T-cell (primary cell): Measurements from ENCODE around the gene TMEM184B. TPM values are rescaled to one million over a fixed set of nuclear protein-coding genes. Genes with fewer than 3 reads are reported as not detected.

ENCODE experiments used
- ATAC-seq, 4 experiments: fragments of 200-7000 bp in 3 of 4; fragments of 150-1000 bp in 1 of 4; cut with Tn5 transposase; replicated peaks in 1 of 4; 1 replicate in 3 of 4; 2 replicates in 1 of 4; pipeline ENCODE4 v1.10.0; 2021; ENCODE audit warnings: moderate library complexity in 3 of 4, mild to moderate bottlenecking in 2 of 4, moderate number of reproducible peaks in 1 of 4
- CTCF ChIA-PET, 2 donors: fragments of 300-600 bp; sonication (Branson Sonifier 250); formaldehyde crosslinking; loops; one replicate each; lab custom pipeline; 2022; ENCODE audit warnings: antibody characterized with exemption in 2 of 2; lab: Charles Lee
- POLR2A ChIA-PET, 2 donors: fragments of 300-600 bp; sonication (Branson Sonifier 250); formaldehyde crosslinking; loops; one replicate each; lab custom pipeline; 2022; ENCODE audit warnings: antibody characterized with exemption in 2 of 2; lab: Charles Lee
- DNase-seq, 35 experiments: peaks; one replicate each; pipeline versions ENCODE4 v3.0.0 to v3.0.0-alpha.2; 2013 to 2023
- H3K27ac ChIP-seq: one replicate; pipeline ENCODE4 v1.5.1; 2013; ENCODE audit warnings: low read length
- H3K27me3 ChIP-seq, 2 experiments: replicated peaks in 1 of 2; 1 replicate in 1 of 2; 2 replicates in 1 of 2; pipeline versions ENCODE4 v1.6.1 to v1.7.0; 2013; ENCODE audit warnings: low read length in 1 of 2, mixed read lengths in 1 of 2; ENCODE audit not compliant: control insufficient read depth in 2 of 2, insufficient read depth in 2 of 2; ENCODE audit errors: extremely low read depth in 1 of 2
- H3K36me3 ChIP-seq, 2 donors: 1 replicate in 1 of 2; 2 replicates in 1 of 2; pipeline versions ENCODE4 v1.6.1 to v1.7.0; 2013; ENCODE audit warnings: low read length in 1 of 2; ENCODE audit not compliant: control insufficient read depth in 2 of 2, insufficient read depth in 1 of 2; ENCODE audit errors: extremely low read depth in 1 of 2
- H3K4me1 ChIP-seq, 2 experiments: 1 replicate in 1 of 2; 2 replicates in 1 of 2; pipeline versions ENCODE4 v1.6.1 to v1.7.0; 2013; ENCODE audit warnings: low read length in 2 of 2, mixed read lengths in 1 of 2; ENCODE audit not compliant: insufficient read depth in 2 of 2, control insufficient read depth in 1 of 2; ENCODE audit errors: extremely low read depth in 1 of 2
- H3K4me3 ChIP-seq, 2 donors: 1 replicate in 1 of 2; 2 replicates in 1 of 2; pipeline versions ENCODE4 v1.5.1 to v1.7.0; 2013; ENCODE audit warnings: mild to moderate bottlenecking in 2 of 2, low read length in 1 of 2, moderate library complexity in 1 of 2; ENCODE audit not compliant: control insufficient read depth in 1 of 2; ENCODE audit errors: extremely low read depth in 1 of 2
- H3K9me3 ChIP-seq: 2 replicates; pipeline ENCODE4 v1.7.0; 2013
- H3K27ac Mint-ChIP-seq, 2 donors: one replicate each; pipeline ENCODE4 v1.8.0; 2020 to 2021; ENCODE audit warnings: mild to moderate bottlenecking in 2 of 2, mixed read lengths in 2 of 2
- H3K27me3 Mint-ChIP-seq, 2 donors: one replicate each; pipeline ENCODE4 v1.8.0; 2021 to 2022; ENCODE audit warnings: mixed read lengths in 2 of 2
- H3K36me3 Mint-ChIP-seq: one replicate; pipeline ENCODE4 v1.8.0; 2021; ENCODE audit warnings: mixed read lengths
- H3K4me1 Mint-ChIP-seq, 3 donors: one replicate each; pipeline ENCODE4 v1.8.0; 2020 to 2022; ENCODE audit warnings: mixed read lengths in 3 of 3, mild to moderate bottlenecking in 1 of 3
- H3K4me3 Mint-ChIP-seq, 3 donors: one replicate each; pipeline ENCODE4 v1.8.0; 2020 to 2022; ENCODE audit warnings: mild to moderate bottlenecking in 3 of 3, mixed read lengths in 3 of 3, moderate library complexity in 3 of 3
- H3K9me3 Mint-ChIP-seq, 3 donors: one replicate each; pipeline ENCODE4 v1.8.0; 2020 to 2022; ENCODE audit warnings: mixed read lengths in 3 of 3
- WGBS: methylation state at CpG from one replicate; pipeline ENCODE4 v1.1.5; 2013; ENCODE audit warnings: missing lambda C conversion rate; ENCODE audit not compliant: insufficient coverage; 5-methylcytosine and 5-hydroxymethylcytosine counted together
- total RNA-seq, 35 experiments: library from RNA in 6 of 35; stranded (reverse) in 6 of 35; fragments of 120-200 nt in 1 of 35; gene quantifications; one replicate each; pipeline versions ENCODE4 v1.2.1 to v1.2.4 and lab custom pipeline; 2013 to 2026

Gene TMEM184B
- total RNA-seq, 5 donors from 2014 or later (not counting 1 experiment from before 2014, with no cell fraction given) = 30.8 to 41.3 (median 35.8) TPM

- ATAC-seq (no peak), DNase-seq (no peak)
- Histone ChIP-seq H3K27me3 (no peaks in the 10 kb centered on the region), H3K9me3 (no peaks in the 10 kb centered on the region), H3K27ac (no peak overlapping the region), H3K4me3 (no peak overlapping the region), H3K4me1 (no peaks in the 10 kb centered on the region), H3K36me3 (peaks cover 3 to 41% of the 10 kb centered on the region in 2 donors)
- Mint-ChIP-seq H3K27me3 (no peaks in the 10 kb centered on the region), H3K36me3 (peaks cover 40% of the 10 kb centered on the region), H3K9me3 (peaks cover 0 to 2% (median 0%) of the 10 kb centered on the region in 3 donors), H3K4me1 (peaks cover 0 to 5% (median 2%) of the 10 kb centered on the region in 3 donors), H3K27ac (no peak overlapping the region), H3K4me3 (no peak overlapping the region)
- 99% methylated on average over 6 of the region's 6 CpGs for WGBS
- POLR2A ChIA-PET = no interaction called here
- CTCF ChIA-PET = no interaction called here
These were observed 24.5 kb downstream of the TMEM184B start for GRCh38 chr22:38248280-38248679.

GRCh38 chr22:38247713-38248112 is 25.1 kb downstream of the TMEM184B start:
- Mint-ChIP-seq H3K27ac (no peak overlapping the region), H3K36me3 (peaks cover 40% of the 10 kb centered on the region), H3K9me3 (peaks cover 0 to 2% (median 0%) of the 10 kb centered on the region in 3 donors), H3K4me1 (peaks cover 0 to 5% (median 2%) of the 10 kb centered on the region in 3 donors), H3K4me3 (no peak overlapping the region), H3K27me3 (no peaks in the 10 kb centered on the region)
- no peak for DNase-seq
- WGBS = 98% methylated on average over 11 of the region's 12 CpGs
- ChIA-PET POLR2A (no interaction called here), CTCF (no interaction called here)
- no peak overlapping the region for H3K4me3 ChIP-seq
- no peaks in the 10 kb centered on the region for H3K27me3 ChIP-seq
- H3K4me1 ChIP-seq = no peaks in the 10 kb centered on the region
- H3K36me3 ChIP-seq = peaks cover 3 to 44% of the 10 kb centered on the region in 2 donors
- ATAC-seq = no peak
- H3K27ac ChIP-seq = no peak overlapping the region
- H3K9me3 ChIP-seq = no peaks in the 10 kb centered on the region

DNA sequence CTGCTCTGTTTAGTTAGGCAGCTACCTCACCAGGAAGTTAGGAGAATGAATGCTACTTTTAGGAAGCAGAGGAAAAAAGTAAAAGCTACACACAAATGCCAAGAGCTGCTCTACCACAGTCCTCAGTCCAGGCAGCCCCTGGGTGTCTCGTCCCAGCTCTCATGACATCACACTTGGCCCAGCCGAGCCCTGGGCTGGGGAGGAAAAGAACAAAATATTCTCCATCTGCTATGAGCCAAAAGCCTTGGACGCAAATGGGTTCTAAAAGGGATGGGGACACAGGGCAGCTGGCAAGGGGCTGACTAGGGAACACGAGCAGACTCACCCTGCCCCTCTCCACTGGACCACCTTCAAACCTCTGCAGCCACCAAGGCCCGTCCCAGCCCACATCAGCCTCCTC is 26.1 kb downstream of the TMEM184B start:
- 100% methylated on average over 2 of the region's 5 CpGs for WGBS
- Histone ChIP-seq H3K4me3 (no peak overlapping the region), H3K27ac (no peak overlapping the region), H3K36me3 (peaks cover 3 to 41% of the 10 kb centered on the region in 2 donors), H3K4me1 (no peaks in the 10 kb centered on the region), H3K27me3 (no peaks in the 10 kb centered on the region), H3K9me3 (no peaks in the 10 kb centered on the region)
- Mint-ChIP-seq H3K4me3 (no peak overlapping the region), H3K9me3 (peaks cover 0 to 2% (median 0%) of the 10 kb centered on the region in 3 donors), H3K36me3 (peaks cover 43% of the 10 kb centered on the region), H3K27me3 (no peaks in the 10 kb centered on the region), H3K27ac (no peak overlapping the region), H3K4me1 (peaks cover 0 to 5% (median 2%) of the 10 kb centered on the region in 3 donors)
- CTCF ChIA-PET = no interaction called here
- POLR2A ChIA-PET = interaction anchor here in 1 of 2 donors (0.6 kb wide), 1 partner anchor 999 kb away, joined by 3 read pairs; no protein-coding TSS in a partner anchor
- DNase-seq = no peak
- ATAC-seq = no peak

GRCh38 chr22:38246046-38246658 is 26.7 kb downstream of the TMEM184B start:
- H3K27ac ChIP-seq = no peak overlapping the region

DNA sequence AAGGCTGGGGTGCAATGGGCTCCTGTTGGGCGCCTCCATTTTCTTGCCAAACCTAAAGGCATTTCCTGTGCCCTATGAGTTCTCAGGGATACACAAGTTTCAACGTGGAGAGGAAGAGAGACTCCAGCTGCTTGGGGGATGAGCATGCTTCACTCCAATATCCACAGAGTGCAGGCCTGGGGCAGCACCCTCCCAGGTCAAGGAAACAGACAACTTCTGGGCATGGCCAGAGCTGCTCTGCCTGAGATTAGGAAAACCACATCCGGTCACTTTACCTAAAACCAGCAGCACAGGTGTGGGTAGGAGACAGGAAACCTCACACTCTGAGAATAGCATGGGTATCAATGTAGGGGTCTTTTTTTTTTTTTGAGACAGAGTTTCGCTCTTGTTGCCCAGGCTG is 28.7 kb downstream of the TMEM184B start:
- Histone ChIP-seq H3K4me1 (no peaks in the 10 kb centered on the region), H3K36me3 (peaks cover 3 to 38% of the 10 kb centered on the region in 2 donors), H3K27ac (no peak overlapping the region), H3K4me3 (no peak overlapping the region), H3K27me3 (no peaks in the 10 kb centered on the region), H3K9me3 (no peaks in the 10 kb centered on the region)
- DNase-seq (no peak), ATAC-seq (no peak)
- H3K4me1 Mint-ChIP-seq = peaks cover 0 to 3% (median 2%) of the 10 kb centered on the region in 3 donors
- no peak overlapping the region for H3K4me3 Mint-ChIP-seq
- no peak overlapping the region for H3K27ac Mint-ChIP-seq
- 40% methylated on average over 1 of the region's 4 CpGs for WGBS
- ChIA-PET POLR2A (no interaction called here), CTCF (no interaction called here)
- peaks cover 40% of the 10 kb centered on the region for H3K36me3 Mint-ChIP-seq
- no peaks in the 10 kb centered on the region for H3K9me3 Mint-ChIP-seq
- H3K27me3 Mint-ChIP-seq = no peaks in the 10 kb centered on the region

More at GRCh38 chr22:38246046-38246658, 26.7 kb downstream of the TMEM184B start:
- H3K27me3 Mint-ChIP-seq = no peaks in the 10 kb centered on the region
- ATAC-seq = no peak
- no peak overlapping the region for H3K4me3 ChIP-seq
- ChIA-PET CTCF (no interaction called here), POLR2A (no interaction called here)
- H3K9me3 Mint-ChIP-seq = peaks cover 0 to 2% (median 0%) of the 10 kb centered on the region in 3 donors
- H3K4me1 Mint-ChIP-seq = peaks cover 0 to 5% (median 2%) of the 10 kb centered on the region in 3 donors
- H3K36me3 ChIP-seq = peaks cover 3 to 41% of the 10 kb centered on the region in 2 donors
- WGBS = 99% methylated on average over 18 of the region's 19 CpGs
- no peaks in the 10 kb centered on the region for H3K9me3 ChIP-seq
- no peak for DNase-seq
- no peaks in the 10 kb centered on the region for H3K27me3 ChIP-seq
- H3K4me3 Mint-ChIP-seq = no peak overlapping the region
- H3K27ac Mint-ChIP-seq = no peak overlapping the region
- H3K36me3 Mint-ChIP-seq = peaks cover 43% of the 10 kb centered on the region
- no peaks in the 10 kb centered on the region for H3K4me1 ChIP-seq

- ATAC-seq = no peak
- peaks cover 36% of the 10 kb centered on the region for H3K36me3 Mint-ChIP-seq
- no peak for DNase-seq
- Histone ChIP-seq H3K27me3 (no peaks in the 10 kb centered on the region), H3K4me1 (no peaks in the 10 kb centered on the region), H3K9me3 (no peaks in the 10 kb centered on the region), H3K27ac (no peak overlapping the region), H3K36me3 (peaks cover 0 to 38% of the 10 kb centered on the region in 2 donors), H3K4me3 (no peak overlapping the region)
- CTCF ChIA-PET = interaction anchor here (0.6 to 1.0 kb wide), 3 partner anchors 15 to 112 kb away, joined by 3 to 5 read pairs (median 3); no protein-coding TSS in a partner anchor
- WGBS = 91% methylated on average over 19 of the region's 20 CpGs
- H3K4me1 Mint-ChIP-seq = peaks cover 0 to 3% (median 0%) of the 10 kb centered on the region in 3 donors
- H3K27ac Mint-ChIP-seq = no peak overlapping the region
- POLR2A ChIA-PET = interaction anchor here in 1 of 2 donors (0.7 kb wide), 1 partner anchor 80 kb away, joined by 6 read pairs; no protein-coding TSS in a partner anchor
- no peaks in the 10 kb centered on the region for H3K27me3 Mint-ChIP-seq
- no peaks in the 10 kb centered on the region for H3K9me3 Mint-ChIP-seq
- H3K4me3 Mint-ChIP-seq = no peak overlapping the region
These were observed 29.6 kb downstream of the TMEM184B start for GRCh38 chr22:38243007-38243765.
